ENCODE measurements around the gene SNPH.
"Not testable (repeated sequence)": the region's sequence is repeated elsewhere in the genome, so short reads cannot be mapped to it uniquely, and the experiment has no call there.

The SNPH gene

GRCh38 chr20:1266167-1266973 lies at the start of gene SNPH:
Gene SNPH (plus strand): TSS chr20:1266294. CDS start chr20:1296240, 29,946 bp downstream.
- no peak for DNase-seq

GRCh38 chr20:1216527-1217427 lies 49.3 kb upstream of the SNPH start:
- DNase-seq, result not testable (repeated sequence)

- not testable (repeated sequence) for DNase-seq
Observed at GRCh38 chr20:1222750-1223149, 43.3 kb upstream of the SNPH start.

GRCh38 chr20:1224205-1224890 lies 41.7 kb upstream of the SNPH start:
- no peak for DNase-seq

GRCh38 chr20:1225263-1225782 lies 40.8 kb upstream of the SNPH start:
- DNase-seq, result peak; percentile 3

GRCh38 chr20:1225783-1226654 lies 40.1 kb upstream of the SNPH start, which contains the start of gene RAD21L1:
Gene RAD21L1 (plus strand): TSS chr20:1226044. CDS start chr20:1228454, 2,410 bp downstream.
- DNase-seq, result no peak

GRCh38 chr20:1229541-1229940 lies 36.6 kb upstream of the SNPH start:
- DNase-seq, result no peak

- DNase-seq, result no peak
Observed at GRCh38 chr20:1232286-1233111, 33.6 kb upstream of the SNPH start.

- no peak for DNase-seq
Observed at GRCh38 chr20:1240549-1240948, 25.5 kb upstream of the SNPH start.

- DNase-seq, result no peak
Observed at GRCh38 chr20:1241456-1241855, 24.6 kb upstream of the SNPH start.

- no peak for DNase-seq
Observed at GRCh38 chr20:1242099-1242498, 24.0 kb upstream of the SNPH start.

- no peak for DNase-seq
Observed at GRCh38 chr20:1242530-1242929, 23.6 kb upstream of the SNPH start.

GRCh38 chr20:1245578-1245977 lies 20.5 kb upstream of the SNPH start:
- DNase-seq, result no peak

- no peak for DNase-seq
Observed at GRCh38 chr20:1247689-1248088, 18.4 kb upstream of the SNPH start.

- DNase-seq, result not testable (repeated sequence)
Observed at GRCh38 chr20:1250282-1250681, 15.8 kb upstream of the SNPH start.

GRCh38 chr20:1252416-1252815 lies 13.7 kb upstream of the SNPH start:
- DNase-seq, result no peak

GRCh38 chr20:1254254-1254653 lies 11.8 kb upstream of the SNPH start:
- DNase-seq, result no peak

- no peak for DNase-seq
Observed at GRCh38 chr20:1255675-1256074, 10.4 kb upstream of the SNPH start.

- DNase-seq, result no peak
Observed at GRCh38 chr20:1263853-1264252, 2.2 kb upstream of the SNPH start.

GRCh38 chr20:1264727-1265126 lies 1.4 kb upstream of the SNPH start:
- DNase-seq, result no peak

Data from NCI-H1694 (cell line).